T-helper 9 cell (primary cell): ENCODE results near the gene SPANXA2.
"Not testable (repeated sequence)": the region's sequence is repeated elsewhere in the genome, so short reads cannot be mapped to it uniquely, and the experiment has no call there.

ENCODE experiments used
- DNase-seq: peaks from one replicate; pipeline ENCODE4 v3.0.0-alpha.2; 2020
- total RNA-seq, 2 donors: gene quantifications; one replicate each; lab custom pipeline; 2026; lab: John Stamatoyannopoulos, UW

SPANXA2 gene, protein sequence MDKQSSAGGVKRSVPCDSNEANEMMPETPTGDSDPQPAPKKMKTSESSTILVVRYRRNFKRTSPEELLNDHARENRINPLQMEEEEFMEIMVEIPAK
- total RNA-seq = 0 reads per million in 2 donors

DNA sequence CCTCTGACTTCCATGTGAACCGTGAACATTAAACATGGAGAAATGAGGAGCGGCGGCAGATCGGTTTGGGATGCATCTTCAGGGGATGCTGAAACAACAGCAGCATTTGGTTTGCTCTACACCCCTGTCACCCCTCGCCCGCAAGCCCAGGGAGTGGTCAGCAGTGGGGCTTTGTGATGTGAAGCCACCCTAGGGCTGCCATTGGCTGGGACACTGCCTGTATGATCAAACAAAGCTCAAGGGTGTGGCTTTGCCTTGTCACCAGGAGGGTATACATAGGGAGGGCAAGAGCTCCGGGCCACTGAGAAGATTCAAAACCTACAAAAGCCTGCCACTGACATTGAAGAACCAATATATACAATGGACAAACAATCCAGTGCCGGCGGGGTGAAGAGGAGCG is at the start of gene SPANXA2:
TSS of gene SPANXA2 (plus strand) at position 301 of the 400 bp plus-strand sequence. CDS start at position 361, 60 bp downstream.
- DNase-seq = not testable (repeated sequence)

- DNase-seq = not testable (repeated sequence)
Measured at GRCh38 chrX:141542551-141542950, 47.0 kb upstream of the SPANXA2 start.

DNA sequence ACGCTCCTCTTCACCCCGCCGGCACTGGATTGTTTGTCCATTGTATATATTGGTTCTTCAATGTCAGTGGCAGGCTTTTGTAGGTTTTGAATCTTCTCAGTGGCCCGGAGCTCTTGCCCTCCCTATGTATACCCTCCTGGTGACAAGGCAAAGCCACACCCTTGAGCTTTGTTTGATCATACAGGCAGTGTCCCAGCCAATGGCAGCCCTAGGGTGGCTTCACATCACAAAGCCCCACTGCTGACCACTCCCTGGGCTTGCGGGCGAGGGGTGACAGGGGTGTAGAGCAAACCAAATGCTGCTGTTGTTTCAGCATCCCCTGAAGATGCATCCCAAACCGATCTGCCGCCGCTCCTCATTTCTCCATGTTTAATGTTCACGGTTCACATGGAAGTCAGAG is 4.9 kb upstream of the SPANXA2 start, which contains the start of gene SPANXA1:
TSS of gene SPANXA1 (minus strand) at position 101 of the 400 bp plus-strand sequence. CDS start at position 41, 60 bp downstream.
- DNase-seq = not testable (repeated sequence)

GRCh38 chrX:141609111-141609510 is 19.6 kb downstream of the SPANXA2 start:
- DNase-seq = no peak

GRCh38 chrX:141619336-141619735 is 29.8 kb downstream of the SPANXA2 start:
- DNase-seq = no peak

GRCh38 chrX:141632124-141632523 is 42.6 kb downstream of the SPANXA2 start:
- DNase-seq = no peak

- no peak for DNase-seq
Measured at GRCh38 chrX:141638550-141638949, 49.0 kb downstream of the SPANXA2 start.
